PC-9 (cell line): ENCODE measurements around the gene TRIM3.

Source experiments
- EZH2 ChIP-seq: fragments of 200-600 bp; sonication (generic); IDR thresholded peaks from 2 replicates; pipeline ENCODE4 v1.8.0; 2017; ENCODE audit warnings: antibody characterized with exemption, low read depth
- TF ChIP-seq, protein P1 (sequence below): fragments of 200-600 bp; sonication (generic); conservative IDR thresholded peaks from 2 replicates; pipeline ENCODE4 v1.6.1; 2017; ENCODE audit warnings: mixed run types, antibody characterized with exemption, mild to moderate bottlenecking, moderate library complexity

DNA sequence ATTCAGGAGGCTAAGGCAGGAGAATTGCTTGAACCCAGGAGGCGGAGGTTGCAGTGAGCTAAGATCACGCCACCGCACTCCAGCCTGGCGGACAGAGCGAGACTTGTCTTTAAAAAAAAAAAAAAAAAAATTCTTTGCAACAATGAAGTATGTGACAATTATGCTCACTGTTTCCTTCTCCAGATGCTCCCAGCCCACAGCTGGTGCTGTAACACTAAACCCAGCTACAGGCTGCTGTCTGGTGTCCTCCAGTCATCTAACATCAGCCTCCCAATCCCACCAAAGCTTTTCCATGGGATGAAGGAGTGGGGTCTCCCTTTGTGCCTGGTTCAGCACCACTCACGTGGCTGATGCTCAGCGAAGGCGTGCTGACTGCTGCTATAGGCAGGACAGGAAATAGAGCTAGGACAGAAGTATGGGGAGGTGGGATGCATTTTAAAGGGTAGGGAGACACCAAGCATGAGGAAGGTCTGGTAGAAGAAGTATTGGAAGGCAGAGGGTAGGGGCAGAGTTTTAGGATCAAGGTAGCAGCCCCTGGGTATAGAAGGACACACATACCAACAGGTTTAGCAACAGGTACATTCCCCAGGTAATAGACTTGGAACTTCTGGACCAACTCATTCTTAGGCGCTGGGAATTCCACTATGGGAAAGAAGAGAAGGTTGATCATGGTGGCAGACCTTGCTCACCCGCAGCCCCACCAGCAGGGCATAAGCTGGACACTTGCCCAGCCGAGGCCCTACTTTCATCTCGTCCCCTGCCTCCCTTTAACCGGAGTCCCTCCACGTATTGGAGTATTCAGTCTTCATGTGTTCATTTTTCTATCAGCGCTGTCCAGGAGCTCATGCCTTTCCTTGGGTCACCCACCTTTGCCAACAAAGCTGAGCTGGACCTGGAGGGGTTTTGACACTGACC lies 73.1 kb downstream of the TRIM3 start:
- TF ChIP-seq, protein P1, sequence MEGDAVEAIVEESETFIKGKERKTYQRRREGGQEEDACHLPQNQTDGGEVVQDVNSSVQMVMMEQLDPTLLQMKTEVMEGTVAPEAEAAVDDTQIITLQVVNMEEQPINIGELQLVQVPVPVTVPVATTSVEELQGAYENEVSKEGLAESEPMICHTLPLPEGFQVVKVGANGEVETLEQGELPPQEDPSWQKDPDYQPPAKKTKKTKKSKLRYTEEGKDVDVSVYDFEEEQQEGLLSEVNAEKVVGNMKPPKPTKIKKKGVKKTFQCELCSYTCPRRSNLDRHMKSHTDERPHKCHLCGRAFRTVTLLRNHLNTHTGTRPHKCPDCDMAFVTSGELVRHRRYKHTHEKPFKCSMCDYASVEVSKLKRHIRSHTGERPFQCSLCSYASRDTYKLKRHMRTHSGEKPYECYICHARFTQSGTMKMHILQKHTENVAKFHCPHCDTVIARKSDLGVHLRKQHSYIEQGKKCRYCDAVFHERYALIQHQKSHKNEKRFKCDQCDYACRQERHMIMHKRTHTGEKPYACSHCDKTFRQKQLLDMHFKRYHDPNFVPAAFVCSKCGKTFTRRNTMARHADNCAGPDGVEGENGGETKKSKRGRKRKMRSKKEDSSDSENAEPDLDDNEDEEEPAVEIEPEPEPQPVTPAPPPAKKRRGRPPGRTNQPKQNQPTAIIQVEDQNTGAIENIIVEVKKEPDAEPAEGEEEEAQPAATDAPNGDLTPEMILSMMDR: no peak
- no peak for TF ChIP-seq EZH2
